Stimulated activated CD4-positive, alpha-beta T cell treated with anti-CD3 and anti-CD28 coated beads, Interleukin-15, amount 100 ng/mL, for 24 hours (primary cell): ENCODE data around the gene ZCCHC8.
"Not testable (repeated sequence)": the region's sequence is repeated elsewhere in the genome, so short reads cannot be mapped to it uniquely, and the experiment has no call there.

ENCODE experiments used
- DNase-seq: peaks from one replicate; pipeline ENCODE4 v3.0.0-alpha.2; 2020

ZCCHC8 gene

GRCh38 chr12:122506393-122506938, 5.7 kb upstream of the ZCCHC8 start:
- DNase-seq: no peak

DNA sequence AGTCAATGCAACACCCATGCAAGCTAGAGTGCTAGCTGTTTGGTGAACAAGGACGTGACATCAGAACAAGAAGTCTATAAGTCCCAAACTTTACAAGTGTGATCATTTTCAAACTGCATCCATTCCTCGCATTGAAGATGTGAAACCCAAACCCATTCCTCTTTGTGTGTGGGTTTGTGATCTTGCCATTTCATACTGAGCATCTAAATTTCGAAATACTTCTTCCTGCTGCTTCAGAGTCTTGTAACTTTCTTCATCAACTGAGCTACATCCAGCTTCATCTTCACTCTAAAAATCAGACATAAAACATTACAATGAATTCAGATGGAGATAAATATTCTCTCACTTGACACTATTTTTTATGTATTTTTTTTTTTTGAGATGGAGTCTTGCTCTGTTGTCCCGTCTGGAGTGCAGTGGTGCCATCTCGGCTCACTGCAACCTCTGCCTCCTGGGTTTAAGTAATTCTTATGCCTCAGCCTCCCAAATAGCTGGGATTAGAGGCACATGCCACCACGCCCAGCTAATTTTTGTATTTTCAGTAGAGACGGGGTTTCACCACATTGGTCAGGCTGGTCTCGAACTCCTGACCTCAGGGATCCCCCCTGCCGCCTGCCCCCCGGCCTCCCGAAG, 4.8 kb upstream of the ZCCHC8 start:
- no peak for DNase-seq

- no peak for DNase-seq
These were observed 3.3 kb upstream of the ZCCHC8 start for GRCh38 chr12:122503783-122504590.

GRCh38 chr12:122503147-122503751, 2.5 kb upstream of the ZCCHC8 start:
- DNase-seq: no peak

DNA sequence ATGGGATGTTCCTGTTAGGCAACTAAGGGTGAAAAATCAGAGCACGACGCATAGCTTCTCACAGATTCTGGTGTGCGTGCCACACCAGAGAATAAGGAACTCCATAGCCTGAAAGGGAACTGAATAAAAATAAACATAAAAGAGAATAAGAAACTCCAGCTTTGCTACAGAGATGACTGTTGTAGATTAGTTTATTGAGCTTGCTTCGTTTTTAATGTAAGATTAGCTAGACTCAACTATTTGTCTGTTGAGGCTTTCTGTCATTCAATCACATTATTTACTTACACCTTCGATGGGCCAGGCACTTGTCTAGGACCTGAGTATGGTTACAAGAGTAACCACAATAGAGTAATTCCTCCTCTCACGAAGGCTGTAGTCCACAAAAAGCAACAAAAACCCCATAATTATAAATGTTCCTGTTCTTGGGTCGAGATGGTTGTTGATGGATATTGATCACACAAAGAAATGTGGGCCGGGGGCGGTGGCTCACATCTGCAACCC, 807 bp upstream of the ZCCHC8 start:
- no peak for DNase-seq

GRCh38 chr12:122499991-122500684, 594 bp downstream of the ZCCHC8 start:
- DNase-seq: peak; percentile 55

DNA sequence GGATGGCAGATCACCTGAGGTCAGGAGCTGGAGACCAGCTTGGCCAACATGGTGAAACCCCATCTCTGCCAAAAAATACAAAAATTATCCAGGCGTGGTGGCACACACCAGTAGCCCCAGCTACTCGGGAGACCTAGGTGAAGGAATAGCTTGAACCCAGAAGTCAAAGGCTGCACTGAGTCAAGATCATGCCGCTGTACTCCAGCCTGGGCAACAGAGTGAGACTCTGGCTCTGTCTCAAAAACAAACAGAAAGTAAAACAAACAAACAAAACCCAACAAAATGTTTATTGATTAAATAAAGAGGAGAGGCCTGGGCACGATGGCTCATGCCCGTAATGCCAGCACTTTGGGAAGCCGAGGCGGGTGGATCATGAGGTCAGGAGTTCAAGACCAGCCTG, 5.5 kb downstream of the ZCCHC8 start:
- DNase-seq: no peak

- not testable (repeated sequence) for DNase-seq
These were observed 7.5 kb downstream of the ZCCHC8 start for GRCh38 chr12:122493222-122493621.

DNA sequence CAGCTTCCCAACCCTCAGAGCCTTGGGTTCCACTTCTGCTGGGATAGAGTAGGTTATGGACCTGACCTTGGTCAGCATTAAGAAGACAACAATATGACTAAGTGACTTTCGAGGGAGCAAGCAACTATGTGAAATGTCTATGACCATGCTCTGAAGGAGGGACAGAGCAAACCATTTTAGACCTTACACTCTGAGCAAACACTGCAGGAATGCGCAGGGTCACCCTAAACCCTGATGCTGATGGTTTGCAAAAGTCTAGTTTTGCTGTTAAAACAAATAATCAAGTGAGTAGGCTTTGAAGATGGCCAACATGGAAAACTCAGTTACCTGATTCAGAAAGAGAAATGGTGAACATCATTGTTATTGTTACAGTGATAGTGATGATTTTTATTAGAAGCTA, 8.7 kb downstream of the ZCCHC8 start:
- DNase-seq: no peak

GRCh38 chr12:122489038-122489437, 11.7 kb downstream of the ZCCHC8 start:
- DNase-seq: no peak

GRCh38 chr12:122487807-122488206, 12.9 kb downstream of the ZCCHC8 start:
- not testable (repeated sequence) for DNase-seq

DNA sequence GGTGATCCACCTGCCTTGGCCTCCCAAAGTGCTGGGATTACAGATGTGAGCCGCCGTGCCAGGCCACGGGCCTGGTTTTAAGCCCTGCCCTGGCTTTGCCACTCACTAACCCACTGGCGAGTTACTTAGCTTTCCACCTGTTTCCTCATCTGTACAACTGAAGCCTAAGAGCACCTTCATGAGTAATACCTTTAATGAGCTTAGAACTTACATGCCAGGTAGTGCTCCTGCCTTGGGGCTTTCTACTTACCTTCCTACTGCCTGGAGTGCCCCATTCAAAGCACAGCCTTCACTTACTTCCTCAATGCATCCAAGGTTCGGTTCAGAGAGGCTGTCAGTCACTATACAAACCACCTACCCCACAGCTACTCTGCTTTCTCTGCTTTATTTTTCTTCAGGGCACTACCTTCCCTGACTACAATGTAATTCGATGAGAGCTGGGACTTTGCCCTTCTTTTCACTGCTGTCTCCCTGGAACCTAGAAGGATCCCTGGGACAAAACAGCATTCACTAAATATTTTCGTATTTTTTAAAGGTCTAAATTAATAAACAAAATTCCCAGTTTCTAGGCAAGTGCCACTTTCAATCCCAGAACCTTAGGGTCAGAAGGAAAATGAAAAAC, 13.8 kb downstream of the ZCCHC8 start:
- no peak for DNase-seq

GRCh38 chr12:122486360-122486759, 14.4 kb downstream of the ZCCHC8 start:
- DNase-seq: not testable (repeated sequence)

DNA sequence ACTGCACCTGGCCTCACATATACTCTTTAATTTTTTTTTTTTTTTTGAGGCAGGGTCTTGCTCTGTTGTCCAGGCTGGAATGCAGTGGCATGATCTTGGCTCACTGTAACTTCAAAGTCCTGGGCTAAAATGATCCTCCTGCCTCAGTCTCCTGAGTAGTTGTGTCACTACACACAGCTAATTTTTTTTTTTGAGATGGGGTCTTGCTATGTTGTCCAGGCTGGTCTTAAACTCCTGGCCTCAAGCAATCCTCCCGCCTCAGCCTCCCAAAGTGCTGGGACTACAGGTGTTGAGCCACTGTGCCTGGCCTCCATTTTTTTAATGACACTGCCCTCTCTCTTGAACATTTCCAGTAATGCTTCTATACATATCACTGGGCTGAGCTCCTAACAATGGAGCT, 16.3 kb downstream of the ZCCHC8 start:
- not testable (repeated sequence) for DNase-seq

DNA sequence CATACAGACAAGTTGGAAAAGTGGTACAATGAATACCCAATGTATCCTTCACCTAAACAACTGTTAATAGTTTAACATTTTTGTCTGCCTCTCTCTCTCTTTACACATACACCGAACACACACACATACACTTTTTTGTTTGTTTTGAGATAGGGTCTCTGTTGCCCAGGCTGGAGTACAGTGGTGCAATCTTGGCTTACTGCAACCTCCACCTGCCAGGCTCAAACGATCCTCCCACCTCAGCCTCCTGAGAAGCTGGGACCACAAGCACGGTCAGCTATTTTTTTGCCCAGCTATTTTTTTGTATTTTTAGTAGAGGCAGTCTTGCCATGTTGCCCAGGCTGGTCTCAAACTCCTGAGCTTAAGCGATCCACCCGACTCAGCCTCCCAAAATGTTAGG, 16.8 kb downstream of the ZCCHC8 start:
- DNase-seq: no peak

GRCh38 chr12:122481861-122482260, 18.9 kb downstream of the ZCCHC8 start:
- DNase-seq: no peak

GRCh38 chr12:122480753-122481152, 20.0 kb downstream of the ZCCHC8 start:
- DNase-seq: no peak

DNA sequence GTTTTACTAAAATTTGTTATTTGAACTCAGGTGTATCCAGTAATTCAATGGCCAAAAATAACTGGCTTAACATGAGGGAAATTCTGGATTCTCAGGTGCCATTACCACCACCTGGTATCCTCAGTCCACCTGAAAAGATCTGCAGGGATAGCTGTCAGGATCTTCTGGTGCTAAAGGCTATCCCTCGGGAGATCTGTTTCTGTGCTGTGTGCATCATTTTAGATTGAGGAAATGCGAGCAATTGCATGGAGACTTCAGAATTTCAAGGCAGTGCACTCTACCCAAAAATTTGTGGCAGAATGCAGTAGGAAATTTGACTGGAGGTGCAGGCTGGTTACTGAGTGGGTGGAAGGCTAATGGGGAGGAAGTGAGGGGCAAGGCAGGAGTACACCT, 26.4 kb downstream of the ZCCHC8 start:
- DNase-seq: no peak

GRCh38 chr12:122473543-122474323, 27.0 kb downstream of the ZCCHC8 start:
- peak; percentile 83 for DNase-seq

DNA sequence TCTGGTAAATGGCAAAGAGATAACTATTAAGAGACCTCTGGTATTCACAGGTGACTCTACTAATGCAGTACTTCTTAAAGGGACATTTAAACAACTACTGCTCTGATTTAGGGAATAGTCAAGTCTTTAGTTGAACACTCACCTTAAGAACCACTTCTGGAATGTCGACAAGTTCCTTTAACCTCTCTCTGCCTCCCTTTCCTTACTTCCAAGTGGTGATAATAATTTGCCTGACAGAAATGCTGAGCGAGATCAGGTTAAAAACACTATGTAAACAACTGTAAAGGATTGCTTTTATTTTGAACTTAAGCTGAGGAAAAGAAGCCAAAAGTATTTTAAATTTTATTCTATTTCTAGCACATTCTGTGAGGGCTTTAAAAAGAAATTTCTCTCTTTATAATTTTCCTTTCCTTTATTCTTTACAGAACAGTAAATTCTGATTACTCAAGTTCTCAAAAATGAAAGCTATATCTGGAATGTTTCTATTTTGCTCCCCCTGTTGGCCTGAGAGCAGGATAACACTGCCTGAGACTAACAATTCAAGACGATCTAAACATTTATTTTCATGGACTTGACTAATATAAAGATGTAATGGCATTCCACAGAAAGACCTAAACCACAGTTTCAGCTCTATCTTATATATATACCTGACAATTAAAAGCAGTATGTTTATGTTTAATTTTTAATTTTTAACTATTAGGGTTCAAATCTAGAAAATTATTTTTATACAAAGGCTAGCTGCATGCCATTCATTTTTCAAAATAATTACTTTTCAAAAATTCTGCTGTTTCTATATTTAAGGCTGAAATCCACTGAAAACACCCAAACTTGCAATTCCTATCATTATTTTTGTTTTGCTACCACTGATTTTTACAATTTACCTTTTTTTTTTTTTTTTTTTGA, 29.2 kb downstream of the ZCCHC8 start:
- no peak for DNase-seq

DNA sequence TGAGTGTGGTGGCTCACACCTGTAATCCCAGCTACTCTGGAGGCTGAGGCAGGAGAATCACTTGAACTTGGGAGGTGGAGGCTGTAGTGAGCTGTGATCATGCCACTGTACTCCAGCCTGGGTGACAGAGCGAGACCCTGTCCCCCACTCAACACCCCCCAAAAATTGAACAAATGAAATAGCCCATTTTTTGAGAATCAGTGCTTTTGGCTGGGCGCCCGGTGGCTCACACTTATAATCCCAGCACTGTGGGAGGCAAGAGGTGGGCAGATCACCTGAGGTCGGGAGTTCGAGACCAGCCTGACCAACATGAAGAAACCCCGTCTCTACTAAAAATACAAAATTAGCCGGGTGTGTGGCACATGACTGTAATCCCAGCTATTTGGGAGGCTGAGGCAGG, 30.2 kb downstream of the ZCCHC8 start:
- DNase-seq: not testable (repeated sequence)
